ENCODE results near the gene NOVA1. TPM values are rescaled to one million over a fixed set of nuclear protein-coding genes. Genes with fewer than 3 reads are reported as not detected.
A peak's percentile ranks its signal among the peaks of the same experiment; 100 is the strongest.

NOVA1 gene
- polyA plus RNA-seq, 1 donor, result 13.2 TPM

- no peak for DNase-seq (ENCODE audit: low read depth)
These were observed 3.7 kb downstream of the NOVA1 start for GRCh38 chr14:26594148-26594547.

GRCh38 chr14:26593357-26593756 is 4.5 kb downstream of the NOVA1 start:
- DNase-seq (ENCODE audit: low read depth), result no peak

GRCh38 chr14:26589925-26590324 is 7.9 kb downstream of the NOVA1 start:
- no peak for DNase-seq (ENCODE audit: low read depth)

- no peak for DNase-seq (ENCODE audit: low read depth)
These were observed 20.1 kb downstream of the NOVA1 start for GRCh38 chr14:26577711-26578110.

GRCh38 chr14:26554069-26554772 is 43.6 kb downstream of the NOVA1 start:
- no peak for DNase-seq (ENCODE audit: low read depth)

GRCh38 chr14:26549571-26549970 is 48.3 kb downstream of the NOVA1 start:
- no peak for DNase-seq (ENCODE audit: low read depth)

- DNase-seq (ENCODE audit: low read depth), result no peak
These were observed 49.4 kb downstream of the NOVA1 start for GRCh38 chr14:26548406-26548805.

- no peak for DNase-seq (ENCODE audit: low read depth)
These were observed 59.7 kb downstream of the NOVA1 start for GRCh38 chr14:26538176-26538575.

GRCh38 chr14:26531894-26532293 is 65.9 kb downstream of the NOVA1 start:
- no peak for DNase-seq (ENCODE audit: low read depth)

GRCh38 chr14:26528415-26529182 is 69.2 kb downstream of the NOVA1 start:
- no peak for DNase-seq (ENCODE audit: low read depth)

- no peak for DNase-seq (ENCODE audit: low read depth)
These were observed 70.7 kb downstream of the NOVA1 start for GRCh38 chr14:26527095-26527494.

- DNase-seq (ENCODE audit: low read depth), result peak; percentile 80
These were observed 71.7 kb downstream of the NOVA1 start for GRCh38 chr14:26526137-26526536.

GRCh38 chr14:26525085-26525484 is 72.7 kb downstream of the NOVA1 start:
- DNase-seq (ENCODE audit: low read depth), result peak; percentile 62

GRCh38 chr14:26522967-26523366 is 74.9 kb downstream of the NOVA1 start:
- no peak for DNase-seq (ENCODE audit: low read depth)

- no peak for DNase-seq (ENCODE audit: low read depth)
These were observed 80.1 kb downstream of the NOVA1 start for GRCh38 chr14:26517771-26518170.

- no peak for DNase-seq (ENCODE audit: low read depth)
These were observed 97.8 kb downstream of the NOVA1 start for GRCh38 chr14:26500028-26500427.

- no peak for DNase-seq (ENCODE audit: low read depth)
These were observed 98.3 kb downstream of the NOVA1 start for GRCh38 chr14:26499546-26499945.

GRCh38 chr14:26486922-26487321 is 110.9 kb downstream of the NOVA1 start:
- DNase-seq (ENCODE audit: low read depth), result no peak

- DNase-seq (ENCODE audit: low read depth), result no peak
These were observed 113.3 kb downstream of the NOVA1 start for GRCh38 chr14:26484562-26484961.

GRCh38 chr14:26478967-26479366 is 118.9 kb downstream of the NOVA1 start:
- DNase-seq (ENCODE audit: low read depth), result no peak

- no peak for DNase-seq (ENCODE audit: low read depth)
These were observed 131.0 kb downstream of the NOVA1 start for GRCh38 chr14:26466862-26467261.

GRCh38 chr14:26463136-26463535 is 134.7 kb downstream of the NOVA1 start:
- DNase-seq (ENCODE audit: low read depth), result no peak

GRCh38 chr14:26454105-26454504 is 143.7 kb downstream of the NOVA1 start:
- DNase-seq (ENCODE audit: low read depth), result no peak
